Prostate gland (tissue), 2 donors: ENCODE results near the gene CEP131.

ENCODE experiments used
- POLR2A ChIP-seq: fragments of 450-650 bp; IDR thresholded peaks from one replicate; pipeline ENCODE4 v1.6.1; 2016; ENCODE audit warnings: antibody characterized with exemption, mild to moderate bottlenecking
- POLR2AphosphoS5 ChIP-seq: sonication (generic); formaldehyde crosslinking; IDR thresholded peaks from one replicate; pipeline ENCODE4 v1.6.1; 2017; ENCODE audit warnings: antibody characterized with exemption
- TF ChIP-seq, protein P1 (sequence below), 4 experiments: fragments of 200-600 bp in 2 of 4; fragments of 450-650 bp in 2 of 4; sonication (generic) in 2 of 4; IDR thresholded peaks; 1 replicate in 3 of 4; 2 replicates in 1 of 4; pipeline ENCODE4 v1.5.1; 2016 to 2019; ENCODE audit warnings: antibody characterized with exemption in 4 of 4, mild to moderate bottlenecking in 2 of 4, moderate library complexity in 2 of 4

DNA sequence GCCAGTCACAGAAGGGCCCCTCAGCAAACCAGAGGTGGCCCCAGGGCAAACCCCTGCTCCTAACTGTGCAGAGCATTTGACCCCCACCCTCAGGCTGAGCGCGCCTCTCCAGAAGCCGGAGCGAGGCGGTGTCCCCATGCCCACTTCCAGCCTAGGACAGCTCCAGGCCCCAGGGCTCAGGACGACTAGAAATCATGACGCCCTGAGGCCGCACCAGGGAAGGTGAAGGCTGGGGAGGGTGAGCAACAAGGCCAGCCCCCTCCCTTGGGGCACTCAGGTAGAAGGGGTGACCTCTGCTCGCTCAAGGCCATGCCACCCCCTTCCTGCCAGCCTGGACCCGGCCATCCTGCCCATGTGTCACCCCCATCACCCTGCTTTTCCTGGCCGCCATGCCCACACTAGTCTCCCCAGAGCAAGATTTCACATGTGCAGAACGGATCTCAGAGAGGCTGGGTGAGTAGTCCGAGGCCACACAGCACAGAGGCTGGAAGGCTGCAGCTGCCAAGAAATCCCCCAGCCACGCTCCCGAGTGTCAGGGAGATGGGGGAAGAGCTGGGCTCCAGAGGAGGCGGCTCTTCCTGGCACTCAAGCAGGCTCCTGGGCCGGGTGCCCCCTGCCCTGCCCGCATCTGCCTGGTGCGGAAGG is 59.6 kb downstream of the CEP131 start:
- TF ChIP-seq POLR2A (no peak), POLR2AphosphoS5 (no peak)
- TF ChIP-seq, protein P1, sequence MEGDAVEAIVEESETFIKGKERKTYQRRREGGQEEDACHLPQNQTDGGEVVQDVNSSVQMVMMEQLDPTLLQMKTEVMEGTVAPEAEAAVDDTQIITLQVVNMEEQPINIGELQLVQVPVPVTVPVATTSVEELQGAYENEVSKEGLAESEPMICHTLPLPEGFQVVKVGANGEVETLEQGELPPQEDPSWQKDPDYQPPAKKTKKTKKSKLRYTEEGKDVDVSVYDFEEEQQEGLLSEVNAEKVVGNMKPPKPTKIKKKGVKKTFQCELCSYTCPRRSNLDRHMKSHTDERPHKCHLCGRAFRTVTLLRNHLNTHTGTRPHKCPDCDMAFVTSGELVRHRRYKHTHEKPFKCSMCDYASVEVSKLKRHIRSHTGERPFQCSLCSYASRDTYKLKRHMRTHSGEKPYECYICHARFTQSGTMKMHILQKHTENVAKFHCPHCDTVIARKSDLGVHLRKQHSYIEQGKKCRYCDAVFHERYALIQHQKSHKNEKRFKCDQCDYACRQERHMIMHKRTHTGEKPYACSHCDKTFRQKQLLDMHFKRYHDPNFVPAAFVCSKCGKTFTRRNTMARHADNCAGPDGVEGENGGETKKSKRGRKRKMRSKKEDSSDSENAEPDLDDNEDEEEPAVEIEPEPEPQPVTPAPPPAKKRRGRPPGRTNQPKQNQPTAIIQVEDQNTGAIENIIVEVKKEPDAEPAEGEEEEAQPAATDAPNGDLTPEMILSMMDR (IDR thresholded peaks at IDR 0.05) = no peak
